Measurements from ENCODE around the gene RARS2.
"Not testable (repeated sequence)": the region's sequence is repeated elsewhere in the genome, so short reads cannot be mapped to it uniquely, and the experiment has no call there.

Gene RARS2

GRCh38 chr6:87589693-87590416 lies at the start of gene RARS2, which contains the start of gene ORC3:
RARS2 (minus strand) TSS chr6:87589987; CDS start chr6:87589957, 30 bp downstream.
ORC3 (plus strand) TSS chr6:87590135; CDS start chr6:87590169, 34 bp downstream.
- peak; percentile 86 for DNase-seq (ENCODE audit: low spot score)

- no peak for DNase-seq (ENCODE audit: low spot score)
Measured at GRCh38 chr6:87639373-87639772, 49.6 kb upstream of the RARS2 start.

DNA sequence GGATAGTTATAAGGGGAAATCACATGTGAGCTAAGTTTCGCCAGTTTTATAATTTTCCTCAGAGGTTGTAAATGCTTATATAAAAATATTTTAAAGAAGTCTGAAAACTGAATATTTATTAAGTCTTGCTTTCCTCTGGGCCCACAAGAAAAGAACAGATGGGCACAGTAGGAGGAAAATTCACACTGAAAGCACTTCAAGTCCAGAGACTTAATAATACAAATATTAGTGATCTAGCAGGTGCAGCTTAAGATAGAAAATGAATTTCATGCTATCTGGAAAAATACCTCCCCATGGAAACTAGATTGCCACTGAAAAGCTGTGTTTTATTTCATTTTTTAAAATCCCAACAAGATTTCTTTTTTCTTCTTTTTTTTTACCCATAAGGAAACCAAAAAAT lies 47.3 kb upstream of the RARS2 start:
- DNase-seq (ENCODE audit: low spot score): no peak

DNA sequence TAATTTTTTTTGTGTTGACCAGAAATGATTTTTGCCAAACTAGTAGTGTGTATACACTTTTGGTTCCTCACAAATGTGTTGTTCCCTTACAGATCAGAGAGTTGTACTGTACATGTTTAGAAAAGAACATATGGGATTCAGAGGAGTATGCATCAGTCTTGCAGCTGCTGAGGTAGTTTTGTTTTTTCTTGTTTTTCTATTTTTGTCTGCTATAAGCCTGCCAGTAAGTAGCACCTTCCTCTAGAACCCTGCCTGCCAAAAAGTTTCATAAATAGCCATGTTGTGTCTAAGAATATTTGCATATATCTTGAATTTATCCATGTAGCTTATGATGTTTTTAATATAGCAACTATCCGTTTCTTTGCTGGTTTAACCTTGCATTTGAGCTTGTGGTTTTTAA lies 46.5 kb upstream of the RARS2 start:
- DNase-seq (ENCODE audit: low spot score): no peak

DNA sequence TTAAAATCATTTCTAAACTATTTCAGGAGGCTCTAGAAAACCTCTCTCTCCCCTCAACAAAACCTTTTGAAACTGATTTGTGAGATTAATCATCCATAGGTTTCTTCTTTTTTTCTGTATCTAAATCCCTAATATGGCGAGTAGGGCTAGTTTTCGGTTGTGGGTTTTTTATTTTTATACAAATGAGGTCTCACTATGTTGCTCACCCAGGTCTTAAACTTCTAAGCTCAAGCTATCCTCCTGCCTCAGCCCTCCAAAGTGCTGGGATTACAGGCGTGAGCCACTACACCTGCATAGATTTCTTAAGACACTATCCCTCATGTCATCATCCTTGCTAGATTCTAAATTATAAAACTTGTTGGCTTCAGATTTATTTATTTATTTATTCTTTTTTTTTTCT lies 44.1 kb upstream of the RARS2 start:
- DNase-seq (ENCODE audit: low spot score): no peak

- DNase-seq (ENCODE audit: low spot score): no peak
Measured at GRCh38 chr6:87630746-87631145, 41.0 kb upstream of the RARS2 start.

DNA sequence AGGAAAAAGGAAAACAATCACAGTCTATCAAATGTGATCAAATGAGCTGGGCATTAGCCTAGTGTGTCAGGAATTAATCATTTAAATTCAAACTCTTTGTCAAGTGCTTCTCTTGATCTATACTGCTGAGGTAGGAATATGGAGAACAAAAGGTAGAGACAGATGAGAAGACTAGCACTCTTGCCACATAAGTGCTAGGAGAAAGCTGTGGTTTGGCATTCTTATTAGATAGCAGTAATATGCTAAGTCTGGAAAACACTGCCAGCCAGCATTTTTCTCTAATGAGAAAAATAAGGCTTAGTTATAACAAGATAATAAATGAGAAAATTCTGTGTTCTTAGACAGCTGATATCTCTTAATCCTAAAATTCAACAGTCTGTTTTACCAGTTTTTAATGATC lies 39.1 kb upstream of the RARS2 start:
- no peak for DNase-seq (ENCODE audit: low spot score)

DNA sequence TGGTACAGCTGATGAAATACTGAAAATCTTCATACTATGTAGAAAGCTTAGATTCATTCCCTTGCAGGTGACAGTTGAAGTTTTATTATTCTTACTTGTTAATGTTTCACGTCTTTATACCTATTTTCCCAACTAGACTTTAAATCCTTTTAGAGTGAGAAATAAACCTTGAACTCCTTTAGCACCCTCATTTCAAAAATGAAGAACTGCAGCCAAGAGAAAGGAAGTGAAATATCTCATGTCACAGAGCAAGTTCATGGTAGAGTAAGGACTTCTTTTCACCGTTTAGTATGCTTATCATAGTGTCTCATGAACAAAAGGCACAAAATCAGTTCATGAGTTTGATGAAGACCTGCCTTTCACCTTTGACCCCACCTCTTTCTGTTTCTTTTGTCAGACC lies 38.6 kb upstream of the RARS2 start:
- DNase-seq (ENCODE audit: low spot score): no peak

DNA sequence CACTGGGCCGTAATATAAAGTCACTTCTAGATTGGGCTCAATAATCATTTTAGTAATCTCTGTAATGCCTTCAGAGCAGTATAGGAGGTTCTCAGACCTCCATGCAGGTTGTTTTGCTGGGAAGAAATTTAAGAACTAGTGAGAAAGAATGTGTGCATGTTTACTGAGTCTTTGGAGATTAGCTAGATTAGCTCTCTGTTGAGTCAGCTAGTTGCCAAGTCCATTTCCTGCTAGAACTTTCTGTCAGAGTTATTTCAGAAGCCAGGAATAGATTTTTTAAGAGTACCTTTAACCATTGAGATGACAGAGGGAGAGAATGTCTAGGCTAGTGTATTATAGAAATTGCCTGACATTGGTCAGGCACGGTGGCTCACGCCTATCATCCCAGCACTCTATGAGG lies 33.5 kb upstream of the RARS2 start:
- no peak for DNase-seq (ENCODE audit: low spot score)

DNA sequence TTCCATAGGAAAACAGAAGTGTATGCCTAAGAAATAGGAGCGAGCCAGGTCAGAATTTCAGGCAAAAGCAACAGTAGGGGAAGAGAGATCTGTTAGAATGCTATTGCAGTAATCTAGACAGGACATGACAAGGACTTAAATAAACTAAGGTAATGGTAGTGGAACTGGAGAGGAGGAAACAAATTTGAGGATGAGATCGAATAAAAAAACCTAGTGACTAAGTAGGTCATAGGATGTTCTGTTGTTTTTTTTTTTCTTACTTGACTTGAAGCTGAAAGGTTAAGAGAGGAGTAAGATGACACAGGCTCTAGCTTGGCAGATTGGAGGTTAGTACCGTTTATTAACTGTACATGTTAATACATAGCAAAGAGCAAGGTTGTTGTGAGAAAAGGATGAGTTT lies 28.7 kb upstream of the RARS2 start:
- no peak for DNase-seq (ENCODE audit: low spot score)

DNA sequence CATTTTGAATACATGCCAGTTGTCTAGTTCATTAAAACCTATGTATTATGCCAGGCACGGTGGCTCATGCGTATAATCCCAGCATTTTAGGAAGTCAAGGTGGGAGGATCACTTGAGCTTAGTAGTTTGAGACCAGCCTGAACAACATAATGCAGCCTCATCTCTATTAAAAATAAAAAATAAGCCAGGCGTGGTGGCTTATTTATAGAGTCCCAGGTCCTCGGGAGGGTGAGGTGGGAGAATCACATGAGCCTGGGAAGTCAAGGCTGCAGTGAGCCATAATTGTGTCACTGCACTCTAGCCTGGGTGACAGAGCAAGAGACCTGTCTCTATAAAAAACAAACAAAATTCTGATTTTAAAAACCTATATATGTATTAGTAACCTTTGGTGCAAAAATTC lies 27.6 kb upstream of the RARS2 start:
- no peak for DNase-seq (ENCODE audit: low spot score)

GRCh38 chr6:87613018-87613417 lies 23.2 kb upstream of the RARS2 start:
- DNase-seq (ENCODE audit: low spot score): not testable (repeated sequence)

GRCh38 chr6:87608802-87609201 lies 19.0 kb upstream of the RARS2 start:
- DNase-seq (ENCODE audit: low spot score): no peak

DNA sequence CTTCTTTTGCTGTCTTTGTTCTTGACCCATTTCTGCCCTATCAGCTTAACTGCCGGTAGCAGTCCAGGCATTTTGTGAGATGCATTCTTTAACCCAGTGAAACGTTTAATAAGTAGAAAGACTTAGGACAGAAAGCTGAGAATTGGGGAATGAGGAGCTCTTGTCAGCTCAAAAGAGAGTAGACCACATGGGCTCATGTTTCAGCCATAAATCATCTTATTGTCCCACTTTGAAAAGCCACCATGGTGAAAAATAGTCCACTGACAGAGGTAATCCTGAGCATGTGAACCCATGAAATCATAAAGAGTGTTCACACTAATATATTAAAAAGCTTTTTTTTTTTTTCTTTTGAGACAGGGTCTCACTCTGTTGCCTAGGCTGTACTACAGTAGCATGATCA lies 16.4 kb upstream of the RARS2 start:
- DNase-seq (ENCODE audit: low spot score): no peak

- no peak for DNase-seq (ENCODE audit: low spot score)
Measured at GRCh38 chr6:87600576-87600975, 10.8 kb upstream of the RARS2 start.

DNA sequence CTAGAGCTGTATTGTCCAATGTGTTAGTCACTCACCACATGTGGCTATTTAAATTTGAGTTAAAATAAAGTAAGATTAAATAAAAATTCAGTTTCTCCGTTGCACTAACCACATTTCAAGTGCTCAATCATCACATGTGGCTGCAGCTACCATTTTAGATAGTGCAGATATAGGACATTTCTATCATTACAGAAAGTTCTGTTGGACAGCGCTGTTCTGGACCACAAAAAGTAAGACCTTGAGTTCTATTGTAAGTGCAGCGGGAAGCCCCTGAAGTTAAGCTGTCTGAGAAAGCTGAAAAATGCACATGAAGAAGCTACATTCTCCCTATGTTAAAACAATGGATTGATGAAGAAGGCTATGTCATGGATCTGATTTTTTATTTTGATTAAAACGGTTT lies 1.2 kb upstream of the RARS2 start:
- DNase-seq (ENCODE audit: low spot score): no peak

DNA sequence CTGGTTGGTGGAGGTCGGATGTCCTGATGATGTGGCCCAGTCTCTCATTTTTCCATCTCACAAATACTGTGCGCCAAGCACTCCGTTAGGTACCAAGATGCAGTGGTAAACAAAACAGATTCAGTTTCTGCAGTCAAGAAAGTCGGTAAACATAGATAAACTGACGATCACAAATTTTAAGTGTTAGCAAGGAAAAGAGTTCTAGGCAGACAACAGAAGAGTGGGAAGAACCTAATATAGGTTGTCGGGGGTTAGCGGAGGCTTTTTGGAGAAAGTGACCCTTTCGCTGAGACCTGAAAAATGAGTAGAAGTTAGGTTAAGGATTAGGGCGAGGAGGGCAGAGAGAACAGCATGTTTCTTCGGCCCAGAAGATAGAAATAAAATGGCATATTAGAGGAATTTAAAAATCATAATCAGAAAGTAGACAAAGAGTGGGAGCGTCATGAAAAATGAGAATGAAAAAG lies 662 bp upstream of the RARS2 start:
- DNase-seq (ENCODE audit: low spot score): no peak

DNA sequence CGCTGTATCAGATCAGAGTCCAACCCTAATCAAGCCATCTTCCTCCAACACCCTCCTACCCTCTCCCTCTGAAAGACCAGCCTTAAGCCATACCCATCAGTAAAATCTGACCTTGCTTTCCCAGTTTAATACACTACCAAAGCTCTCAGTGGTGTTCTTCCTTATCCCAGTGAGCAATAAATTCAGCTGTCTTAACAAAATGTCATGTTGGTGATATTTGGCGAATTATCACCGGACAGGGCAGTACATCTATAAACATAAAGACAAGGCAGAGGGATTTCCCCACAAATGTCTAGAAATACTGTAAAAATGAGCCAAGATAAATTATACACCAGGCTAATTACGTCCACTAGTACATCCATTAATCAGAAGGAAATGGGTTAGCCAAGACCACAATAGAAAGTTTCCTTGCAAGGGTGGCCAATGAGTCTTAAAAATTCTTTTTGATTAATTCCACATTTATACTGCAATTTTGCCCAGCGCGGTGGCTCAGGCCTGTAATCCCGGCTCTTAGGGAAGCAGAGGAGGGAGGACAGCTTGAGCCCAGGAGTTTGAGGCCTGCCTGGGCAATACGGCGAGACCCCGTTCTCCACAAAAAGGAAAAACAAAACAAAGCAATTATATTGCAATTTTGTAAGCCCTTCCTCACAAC lies 905 bp downstream of the RARS2 start:
- no peak for DNase-seq (ENCODE audit: low spot score)

DNA sequence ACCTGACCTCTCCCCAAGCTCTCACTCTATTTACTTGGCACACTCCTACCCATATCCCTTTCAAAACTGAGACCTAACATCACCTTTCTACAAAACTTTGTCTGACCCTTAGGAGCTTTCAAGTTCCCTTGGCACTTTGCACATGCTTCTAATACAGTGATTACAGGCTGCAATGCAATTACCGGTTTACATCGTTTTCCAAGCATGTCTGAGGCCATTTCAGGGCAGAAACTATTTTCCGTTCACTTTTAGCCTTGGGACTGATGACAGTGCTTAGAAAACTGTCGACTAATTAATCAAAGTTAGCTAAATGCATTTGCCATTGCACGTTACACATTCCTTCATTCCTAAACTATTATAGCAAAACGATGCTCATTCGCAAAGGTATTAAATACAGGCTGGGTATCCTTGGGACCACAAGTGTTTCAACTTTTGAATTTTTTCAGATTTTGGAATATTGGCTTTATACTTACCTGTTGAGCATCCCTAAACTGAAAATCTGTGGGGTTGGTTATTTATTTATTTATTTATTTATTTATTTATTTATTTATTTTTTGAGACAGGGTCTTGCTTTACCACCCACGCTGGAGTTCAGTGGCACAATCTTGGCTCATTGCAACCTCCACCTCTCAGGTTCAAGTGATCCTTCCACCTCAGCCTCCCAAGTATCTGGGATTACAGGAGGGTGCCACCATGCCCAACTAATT lies 3.3 kb downstream of the RARS2 start:
- DNase-seq (ENCODE audit: low spot score): no peak

DNA sequence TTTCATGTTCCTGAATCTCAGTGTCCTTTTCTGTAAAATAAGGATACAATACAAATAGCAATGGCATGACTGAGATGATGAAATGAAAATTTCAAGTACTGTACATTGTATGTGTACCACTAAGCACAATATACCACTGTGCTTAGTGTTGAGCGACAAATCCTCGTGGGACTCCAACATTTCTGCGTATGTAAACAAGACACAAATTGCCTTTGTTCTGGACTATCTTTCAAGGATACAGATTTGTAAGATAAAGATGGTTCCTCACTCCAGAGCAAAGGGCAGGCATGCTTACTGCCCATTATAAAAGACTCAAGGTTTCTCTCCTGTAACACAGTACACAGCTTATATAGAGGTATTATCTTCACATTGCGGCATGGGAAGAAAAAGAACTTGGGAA lies 6.0 kb downstream of the RARS2 start:
- DNase-seq (ENCODE audit: low spot score): no peak

DNA sequence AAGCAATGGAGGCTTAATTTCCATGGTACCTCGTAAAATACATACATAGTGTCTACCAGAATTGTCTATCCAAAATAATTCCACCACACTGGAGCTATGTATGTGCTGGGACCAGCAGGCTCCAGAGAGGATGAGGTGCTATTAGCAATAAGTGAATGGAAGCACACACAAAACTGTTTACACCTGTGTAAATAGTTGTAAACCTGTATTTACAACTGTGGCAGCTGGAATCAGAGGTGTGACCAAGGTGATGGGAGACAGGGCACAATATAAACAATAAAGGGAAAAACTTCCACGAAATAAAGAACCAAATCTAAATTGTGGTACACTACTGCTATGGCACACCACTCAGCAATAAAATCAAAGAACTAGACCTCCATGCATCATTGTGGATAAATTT lies 14.4 kb downstream of the RARS2 start:
- no peak for DNase-seq (ENCODE audit: low spot score)

DNA sequence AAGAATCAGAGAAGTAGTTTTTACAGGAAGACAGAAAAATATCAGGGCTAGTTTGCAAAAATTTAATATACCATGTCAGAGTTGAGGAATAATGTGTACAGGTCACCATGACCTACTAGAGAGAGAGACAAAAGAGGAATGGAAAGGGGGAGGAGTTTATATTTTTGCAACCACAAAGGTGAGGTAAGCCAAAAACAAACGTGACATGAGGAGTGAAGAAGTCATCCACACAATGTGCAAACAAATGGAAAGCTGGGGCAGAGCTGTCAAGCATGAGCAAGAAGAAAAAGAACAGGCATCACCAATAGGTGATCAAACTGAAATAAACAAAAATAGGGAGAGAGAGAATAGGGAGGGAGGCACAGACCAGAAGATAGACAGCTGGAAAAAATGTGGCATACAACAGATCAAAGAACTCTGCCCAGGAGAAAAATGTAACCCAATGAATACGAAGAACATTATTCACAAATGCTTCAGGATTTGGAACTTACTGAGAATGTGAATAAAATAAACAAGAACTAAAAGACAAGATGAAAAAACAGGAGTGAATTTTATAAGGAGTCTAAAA lies 15.5 kb downstream of the RARS2 start:
- DNase-seq (ENCODE audit: low spot score): no peak
